Body of pancreas (tissue), 4 donors: ENCODE results near the gene DRICH1.

Experiments
- POLR2A ChIP-seq, 3 donors: fragments of 450-650 bp; IDR thresholded peaks; one replicate each; pipeline ENCODE4 v1.6.1; 2016; ENCODE audit warnings: antibody characterized with exemption in 3 of 3, mild to moderate bottlenecking in 2 of 3
- TF ChIP-seq, protein P1 (sequence below), 7 experiments: fragments of 450-650 bp in 4 of 7; fragments of 200-600 bp in 3 of 7; sonication (generic) in 3 of 7; IDR thresholded peaks; one replicate each; pipeline ENCODE4 v1.5.1; 2016 to 2019; ENCODE audit warnings: antibody characterized with exemption in 7 of 7

DNA sequence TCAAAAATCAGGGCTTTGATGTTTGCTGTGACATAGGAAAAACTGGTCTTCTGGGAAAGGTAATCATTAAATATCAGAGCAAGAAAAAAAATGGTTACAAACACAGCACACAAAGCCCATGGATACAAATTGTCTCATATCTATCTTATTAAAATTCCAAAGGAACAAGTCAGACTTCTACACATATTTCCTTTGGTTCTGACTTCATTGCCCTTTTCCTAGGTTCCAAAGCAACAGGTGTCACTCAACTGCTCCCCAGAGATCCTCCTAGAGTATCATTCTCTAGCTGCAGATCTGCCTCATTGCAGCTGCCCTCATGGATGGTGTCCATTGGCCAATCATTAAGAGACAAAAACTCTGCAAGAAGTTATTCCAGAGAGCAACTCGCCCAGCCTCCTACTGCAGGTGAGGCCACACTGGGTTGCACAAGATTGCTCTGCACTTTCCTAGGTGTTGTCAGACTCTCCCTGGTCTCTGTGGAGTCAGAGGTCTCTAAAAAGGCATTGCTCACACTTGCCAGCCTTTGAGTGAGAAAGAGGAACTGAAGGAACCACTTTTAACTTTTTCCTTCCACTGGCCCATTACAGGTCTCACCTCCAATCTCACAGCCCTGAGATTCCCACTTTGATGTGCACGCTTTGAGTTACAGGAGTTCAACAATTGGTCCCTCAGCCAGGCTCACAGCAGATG is 5.7 kb downstream of the DRICH1 start:
- TF ChIP-seq, protein P1, sequence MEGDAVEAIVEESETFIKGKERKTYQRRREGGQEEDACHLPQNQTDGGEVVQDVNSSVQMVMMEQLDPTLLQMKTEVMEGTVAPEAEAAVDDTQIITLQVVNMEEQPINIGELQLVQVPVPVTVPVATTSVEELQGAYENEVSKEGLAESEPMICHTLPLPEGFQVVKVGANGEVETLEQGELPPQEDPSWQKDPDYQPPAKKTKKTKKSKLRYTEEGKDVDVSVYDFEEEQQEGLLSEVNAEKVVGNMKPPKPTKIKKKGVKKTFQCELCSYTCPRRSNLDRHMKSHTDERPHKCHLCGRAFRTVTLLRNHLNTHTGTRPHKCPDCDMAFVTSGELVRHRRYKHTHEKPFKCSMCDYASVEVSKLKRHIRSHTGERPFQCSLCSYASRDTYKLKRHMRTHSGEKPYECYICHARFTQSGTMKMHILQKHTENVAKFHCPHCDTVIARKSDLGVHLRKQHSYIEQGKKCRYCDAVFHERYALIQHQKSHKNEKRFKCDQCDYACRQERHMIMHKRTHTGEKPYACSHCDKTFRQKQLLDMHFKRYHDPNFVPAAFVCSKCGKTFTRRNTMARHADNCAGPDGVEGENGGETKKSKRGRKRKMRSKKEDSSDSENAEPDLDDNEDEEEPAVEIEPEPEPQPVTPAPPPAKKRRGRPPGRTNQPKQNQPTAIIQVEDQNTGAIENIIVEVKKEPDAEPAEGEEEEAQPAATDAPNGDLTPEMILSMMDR (IDR thresholded peaks at IDR 0.05): no peak
- TF ChIP-seq POLR2A (IDR thresholded peaks at IDR 0.05): no peak
